GM18498 (cell line): ENCODE results near the gene IL7R.
A peak's percentile ranks its signal among the peaks of the same experiment; 100 is the strongest.
"Not testable (repeated sequence)": the region's sequence is repeated elsewhere in the genome, so short reads cannot be mapped to it uniquely, and the experiment has no call there.

Experiments
- ATAC-seq: cut with Tn5 transposase; IDR thresholded peaks from one replicate; pipeline ENCODE4 v1.9.1; 2021; ENCODE audit warnings: mild to moderate bottlenecking, moderate library complexity; ENCODE audit not compliant: unreplicated experiment

The IL7R gene

GRCh38 chr5:35870605-35871004, 13.9 kb downstream of the IL7R start:
- ATAC-seq = no peak

GRCh38 chr5:35876454-35876853, 19.8 kb downstream of the IL7R start:
- no peak for ATAC-seq

GRCh38 chr5:35876922-35877321, 20.2 kb downstream of the IL7R start:
- ATAC-seq = no peak

GRCh38 chr5:35877655-35878054, 21.0 kb downstream of the IL7R start:
- no peak for ATAC-seq

GRCh38 chr5:35878079-35878478, 21.4 kb downstream of the IL7R start:
- ATAC-seq = no peak

- no peak for ATAC-seq
Measured at GRCh38 chr5:35879096-35879495, 22.4 kb downstream of the IL7R start.

- no peak for ATAC-seq
Measured at GRCh38 chr5:35879649-35880048, 23.0 kb downstream of the IL7R start.

GRCh38 chr5:35880156-35880555, 23.5 kb downstream of the IL7R start:
- ATAC-seq = no peak

- ATAC-seq = no peak
Measured at GRCh38 chr5:35881758-35882157, 25.1 kb downstream of the IL7R start.

- ATAC-seq = no peak
Measured at GRCh38 chr5:35884191-35884769, 27.6 kb downstream of the IL7R start.

GRCh38 chr5:35884773-35885172, 28.1 kb downstream of the IL7R start:
- no peak for ATAC-seq

GRCh38 chr5:35886381-35886780, 29.7 kb downstream of the IL7R start:
- no peak for ATAC-seq

- no peak for ATAC-seq
Measured at GRCh38 chr5:35887321-35888100, 30.8 kb downstream of the IL7R start.

- no peak for ATAC-seq
Measured at GRCh38 chr5:35890021-35891020, 33.6 kb downstream of the IL7R start.

GRCh38 chr5:35892799-35893198, 36.1 kb downstream of the IL7R start:
- ATAC-seq = not testable (repeated sequence)

GRCh38 chr5:35894131-35894530, 37.4 kb downstream of the IL7R start:
- no peak for ATAC-seq

GRCh38 chr5:35898952-35899660, 42.4 kb downstream of the IL7R start:
- no peak for ATAC-seq

- ATAC-seq = peak; percentile 33
Measured at GRCh38 chr5:35899800-35900199, 43.1 kb downstream of the IL7R start.

- ATAC-seq = no peak
Measured at GRCh38 chr5:35900972-35901695, 44.4 kb downstream of the IL7R start.

- peak; percentile 51 for ATAC-seq
Measured at GRCh38 chr5:35902046-35902672, 45.5 kb downstream of the IL7R start.
